NCI-H526 treated with DMSO at 0.1 percent for 48 hours (cell line): ENCODE data around the gene EFCAB8.
"Not testable (repeated sequence)": the region's sequence is repeated elsewhere in the genome, so short reads cannot be mapped to it uniquely, and the experiment has no call there.

Experiments used
- DNase-seq: peaks from one replicate; lab custom pipeline; 2025; lab: John Stamatoyannopoulos, UW

Gene EFCAB8

GRCh38 chr20:32959351-32960221 lies 100.9 kb downstream of the EFCAB8 start:
- DNase-seq = no peak

GRCh38 chr20:32960222-32960518 lies 101.4 kb downstream of the EFCAB8 start:
- DNase-seq = no peak

GRCh38 chr20:32960849-32961731 lies 102.4 kb downstream of the EFCAB8 start:
- no peak for DNase-seq

GRCh38 chr20:32962053-32962452 lies 103.3 kb downstream of the EFCAB8 start:
- no peak for DNase-seq

- not testable (repeated sequence) for DNase-seq
These were observed 103.9 kb downstream of the EFCAB8 start for GRCh38 chr20:32962646-32963045.

- no peak for DNase-seq
These were observed 104.5 kb downstream of the EFCAB8 start for GRCh38 chr20:32963176-32963575.

- DNase-seq = no peak
These were observed 105.9 kb downstream of the EFCAB8 start for GRCh38 chr20:32964575-32964974.

GRCh38 chr20:32965115-32965514 lies 106.4 kb downstream of the EFCAB8 start:
- no peak for DNase-seq

GRCh38 chr20:32965581-32966373 lies 107.1 kb downstream of the EFCAB8 start:
- no peak for DNase-seq

- no peak for DNase-seq
These were observed 107.7 kb downstream of the EFCAB8 start for GRCh38 chr20:32966382-32966781.

GRCh38 chr20:32966881-32967781 lies 108.4 kb downstream of the EFCAB8 start:
- DNase-seq = no peak

GRCh38 chr20:32967961-32968457 lies 109.3 kb downstream of the EFCAB8 start:
- DNase-seq = no peak

GRCh38 chr20:32968478-32969241 lies 109.9 kb downstream of the EFCAB8 start:
- no peak for DNase-seq

GRCh38 chr20:32969356-32970114 lies 110.8 kb downstream of the EFCAB8 start:
- DNase-seq = no peak

- no peak for DNase-seq
These were observed 111.6 kb downstream of the EFCAB8 start for GRCh38 chr20:32970115-32970972.

- DNase-seq = no peak
These were observed 112.2 kb downstream of the EFCAB8 start for GRCh38 chr20:32970973-32971300.

- no peak for DNase-seq
These were observed 113.0 kb downstream of the EFCAB8 start for GRCh38 chr20:32971703-32972161.
